Activated CD4-positive, alpha-beta T cell treated with anti-CD3 and anti-CD28 coated beads for 1 hour (primary cell): ENCODE data around the gene DGCR8.

Source experiments
- DNase-seq: peaks from one replicate; pipeline ENCODE4 v3.0.0-alpha.2; 2020

The DGCR8 gene

DNA sequence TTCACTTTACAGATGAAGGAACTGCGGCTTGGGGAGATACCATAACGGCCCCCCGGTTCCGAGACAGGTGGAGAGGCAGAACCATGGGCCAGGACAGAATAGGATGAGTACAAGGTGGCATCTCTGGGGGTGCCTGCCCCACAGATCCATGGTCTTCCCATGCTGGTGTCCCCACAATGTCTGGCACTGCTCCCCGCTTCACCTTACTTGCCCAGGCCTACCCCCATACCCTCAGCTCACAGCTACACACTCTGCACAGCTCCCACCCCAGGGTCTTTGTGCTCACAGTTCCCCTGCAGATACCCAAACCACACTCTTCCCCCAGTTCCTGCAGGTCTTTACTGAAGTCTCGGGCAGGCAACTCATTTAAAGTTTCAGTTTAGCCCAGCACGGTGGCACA, 11.4 kb upstream of the DGCR8 start:
- no peak for DNase-seq

GRCh38 chr22:20069331-20070042, 10.6 kb upstream of the DGCR8 start:
- no peak for DNase-seq

DNA sequence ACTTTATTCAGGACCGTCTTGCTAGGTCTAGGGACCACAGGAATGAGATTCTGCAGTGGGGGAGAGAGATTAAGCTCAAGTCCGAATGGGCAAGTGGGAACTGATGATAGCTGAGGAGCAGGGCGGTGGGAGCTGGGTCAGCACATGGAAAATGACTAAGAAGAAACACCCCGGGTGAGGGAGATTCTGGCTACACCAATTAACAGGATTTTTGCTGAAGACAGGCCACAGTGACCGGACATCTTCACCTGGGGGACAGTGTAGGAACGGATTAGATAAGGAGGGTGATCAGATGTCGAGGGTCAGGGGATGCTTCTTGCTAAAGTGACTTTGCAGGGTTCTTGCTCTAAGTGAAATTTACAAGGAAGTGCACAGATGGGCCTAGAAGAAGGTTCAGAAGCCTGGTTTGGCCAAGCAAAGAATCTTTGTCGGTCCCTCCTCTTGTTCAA, 8.5 kb upstream of the DGCR8 start:
- no peak for DNase-seq

DNA sequence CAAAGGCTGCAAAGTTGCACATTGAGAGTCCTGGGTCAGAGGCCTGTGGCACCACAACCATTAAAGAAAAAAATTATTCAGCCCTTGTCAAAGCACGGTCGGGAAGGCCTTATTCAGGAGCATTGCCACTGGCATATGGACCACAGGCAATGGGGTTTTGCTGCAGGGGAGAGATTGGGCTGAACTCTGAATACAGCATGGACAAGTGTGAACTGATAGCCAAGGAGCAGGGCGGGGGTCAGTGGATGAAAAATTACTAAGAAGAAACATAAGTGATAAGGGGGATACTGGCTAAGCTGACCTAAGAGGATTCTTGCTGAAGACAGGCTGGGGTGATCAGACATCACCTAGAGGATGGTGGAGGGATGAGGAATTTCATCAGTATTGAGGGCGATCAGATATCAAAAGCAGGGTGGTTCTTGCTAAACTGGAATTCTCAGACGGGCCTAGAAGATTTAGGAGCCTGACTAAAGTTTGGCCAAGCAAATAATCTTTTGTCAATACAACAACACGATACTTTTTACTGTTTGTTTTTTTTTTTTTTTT, 3.3 kb upstream of the DGCR8 start:
- DNase-seq: no peak

- DNase-seq: peak; percentile 64
Observed at GRCh38 chr22:20080445-20080775, 369 bp downstream of the DGCR8 start.

- DNase-seq: no peak
Observed at GRCh38 chr22:20080776-20081654, 974 bp downstream of the DGCR8 start.

DNA sequence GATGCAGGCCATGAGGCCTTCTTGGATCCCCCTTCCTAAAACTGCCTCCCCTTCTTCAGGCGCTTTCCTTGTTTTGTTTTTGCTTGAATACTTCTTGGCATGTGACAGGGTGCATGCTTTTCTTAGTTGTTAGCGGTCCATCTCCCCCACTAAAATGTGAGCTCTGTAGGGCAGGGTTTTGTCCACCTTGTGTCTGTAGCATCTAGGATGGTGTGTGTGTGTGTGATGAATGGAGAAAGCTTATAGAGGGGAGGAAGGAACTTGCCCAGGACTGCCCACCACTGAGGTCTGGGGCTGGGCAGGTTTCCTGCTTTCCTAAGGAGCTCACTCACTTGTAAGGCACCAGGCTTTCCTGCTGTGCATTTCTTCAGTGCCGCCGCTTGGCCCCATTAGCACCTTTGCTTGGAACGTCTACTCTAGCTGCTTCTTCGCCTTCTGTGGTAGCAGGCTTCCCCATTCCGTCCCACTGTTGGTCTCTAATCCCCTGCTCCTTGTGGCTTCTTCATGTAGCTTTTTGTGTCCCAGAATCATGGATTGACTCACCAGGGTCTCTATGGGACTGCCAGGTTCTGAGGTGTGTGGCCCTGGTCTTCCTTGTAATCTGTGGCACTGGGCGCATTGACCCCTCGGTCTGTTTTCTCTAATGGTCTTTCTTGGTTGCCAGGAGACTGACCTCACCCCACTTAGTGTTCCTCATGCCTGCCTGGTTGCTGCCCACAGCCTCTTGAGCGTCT, 3.3 kb downstream of the DGCR8 start:
- no peak for DNase-seq

DNA sequence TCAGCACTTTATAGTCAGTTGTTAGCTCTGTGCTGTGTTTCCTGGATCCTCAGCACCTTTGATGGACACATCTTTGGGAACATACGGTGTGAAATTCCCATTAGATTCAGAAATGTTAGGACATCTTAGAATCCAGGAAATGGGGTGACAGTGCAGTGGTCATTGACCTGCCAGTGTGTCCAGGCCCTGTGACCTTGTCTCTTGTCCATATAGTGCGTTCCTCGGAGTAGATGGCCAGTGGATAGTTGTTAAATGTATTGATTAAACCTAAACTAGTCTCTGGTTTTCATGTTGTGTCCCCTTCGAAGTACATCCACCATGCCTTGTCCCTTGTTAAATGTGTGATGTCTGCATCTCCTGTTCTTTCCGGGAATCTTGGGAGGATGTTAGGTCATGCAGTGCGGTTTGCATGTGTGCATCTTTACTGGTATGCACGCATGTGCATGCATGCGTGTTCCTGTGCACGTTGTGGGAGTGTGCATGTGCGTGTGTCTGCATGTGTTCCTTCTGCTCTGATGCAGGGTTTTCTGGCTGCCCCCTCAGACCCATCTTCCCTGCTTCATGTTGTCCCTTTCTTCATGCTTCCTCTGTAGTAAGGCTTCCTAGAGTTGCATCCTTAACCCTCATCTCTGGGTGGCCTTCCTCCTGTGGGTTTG, 4.0 kb downstream of the DGCR8 start:
- DNase-seq: no peak

DNA sequence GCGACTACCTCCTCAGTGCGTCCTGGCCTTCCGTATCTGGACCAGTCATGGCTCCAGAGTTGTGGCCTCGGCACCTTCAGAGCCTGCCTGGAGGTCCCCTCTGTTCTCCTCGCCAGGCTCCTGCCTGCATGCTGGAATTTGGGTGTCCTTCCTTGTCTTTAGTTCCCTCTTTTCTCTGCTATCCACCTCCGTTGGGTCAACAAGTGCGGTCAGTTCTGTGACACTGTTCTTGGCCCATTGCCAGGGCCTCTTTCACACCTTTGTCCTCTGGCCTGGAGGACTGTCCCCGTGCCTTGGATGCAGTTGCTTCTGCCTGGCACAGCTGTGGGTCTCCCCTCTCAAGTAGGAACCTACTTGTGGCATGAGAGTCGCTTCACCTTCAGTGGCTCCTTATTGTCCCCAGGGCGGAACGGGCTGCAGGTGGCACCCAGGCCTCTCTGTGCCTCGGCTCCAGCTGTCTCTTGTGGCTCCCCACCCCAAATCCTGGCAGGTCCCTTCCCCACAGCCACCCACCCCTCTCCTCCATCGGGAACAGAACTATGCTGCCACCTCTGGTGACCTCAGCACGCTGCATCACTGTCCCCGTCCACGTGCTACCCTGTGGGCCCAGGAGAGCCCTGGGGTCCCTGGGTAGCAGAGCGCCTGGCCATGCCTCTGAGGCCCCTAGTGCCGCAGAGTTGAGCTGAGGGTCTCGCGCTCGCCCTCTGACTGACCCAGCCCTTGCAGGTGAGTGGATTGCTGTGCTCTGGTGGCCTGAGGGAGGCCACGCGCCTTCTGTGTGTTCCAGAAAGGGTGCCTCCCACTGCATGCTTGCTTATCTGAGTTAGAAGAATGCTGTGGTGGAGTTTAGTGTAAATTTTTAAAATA, 4.7 kb downstream of the DGCR8 start:
- DNase-seq: no peak

DNA sequence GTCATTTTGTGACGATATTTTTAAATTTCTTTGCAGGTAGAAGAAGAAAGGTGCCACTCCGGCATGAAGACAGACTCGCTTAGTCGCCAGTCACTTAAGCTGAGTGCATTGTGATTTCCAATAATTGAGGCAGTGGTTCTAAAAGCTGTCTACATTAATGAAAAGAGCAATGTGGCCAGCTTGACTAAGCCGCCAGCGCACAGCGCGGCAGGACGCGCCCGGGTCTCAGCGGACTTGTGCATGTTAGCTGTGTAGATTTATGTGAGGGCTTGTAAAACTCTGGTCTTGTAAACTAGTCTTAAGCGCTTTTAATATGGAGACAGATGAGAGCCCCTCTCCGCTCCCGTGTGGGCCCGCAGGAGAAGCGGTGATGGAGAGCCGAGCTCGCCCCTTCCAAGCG, 5.6 kb downstream of the DGCR8 start:
- no peak for DNase-seq

GRCh38 chr22:20086101-20086599, 6.1 kb downstream of the DGCR8 start:
- DNase-seq: no peak

DNA sequence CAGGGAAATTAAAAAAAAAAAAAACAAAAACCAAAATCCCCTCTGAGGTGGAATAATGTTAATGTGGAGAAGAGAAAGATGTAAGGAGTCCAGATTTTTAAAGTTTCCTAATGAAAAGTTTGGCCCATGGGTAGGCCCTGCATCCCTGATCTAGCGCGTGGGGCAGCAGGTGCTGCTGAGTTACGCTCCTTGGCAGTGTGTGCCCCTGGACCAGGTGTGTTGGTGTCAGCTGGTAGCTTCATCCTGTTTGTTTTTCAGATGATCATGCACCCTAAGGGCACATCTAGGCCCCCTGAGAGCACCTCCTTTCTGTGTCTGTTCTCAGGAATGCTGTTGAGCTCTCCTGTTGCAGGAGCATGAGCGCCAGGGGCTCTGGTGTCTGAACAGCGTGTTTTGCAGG, 6.7 kb downstream of the DGCR8 start:
- DNase-seq: no peak

DNA sequence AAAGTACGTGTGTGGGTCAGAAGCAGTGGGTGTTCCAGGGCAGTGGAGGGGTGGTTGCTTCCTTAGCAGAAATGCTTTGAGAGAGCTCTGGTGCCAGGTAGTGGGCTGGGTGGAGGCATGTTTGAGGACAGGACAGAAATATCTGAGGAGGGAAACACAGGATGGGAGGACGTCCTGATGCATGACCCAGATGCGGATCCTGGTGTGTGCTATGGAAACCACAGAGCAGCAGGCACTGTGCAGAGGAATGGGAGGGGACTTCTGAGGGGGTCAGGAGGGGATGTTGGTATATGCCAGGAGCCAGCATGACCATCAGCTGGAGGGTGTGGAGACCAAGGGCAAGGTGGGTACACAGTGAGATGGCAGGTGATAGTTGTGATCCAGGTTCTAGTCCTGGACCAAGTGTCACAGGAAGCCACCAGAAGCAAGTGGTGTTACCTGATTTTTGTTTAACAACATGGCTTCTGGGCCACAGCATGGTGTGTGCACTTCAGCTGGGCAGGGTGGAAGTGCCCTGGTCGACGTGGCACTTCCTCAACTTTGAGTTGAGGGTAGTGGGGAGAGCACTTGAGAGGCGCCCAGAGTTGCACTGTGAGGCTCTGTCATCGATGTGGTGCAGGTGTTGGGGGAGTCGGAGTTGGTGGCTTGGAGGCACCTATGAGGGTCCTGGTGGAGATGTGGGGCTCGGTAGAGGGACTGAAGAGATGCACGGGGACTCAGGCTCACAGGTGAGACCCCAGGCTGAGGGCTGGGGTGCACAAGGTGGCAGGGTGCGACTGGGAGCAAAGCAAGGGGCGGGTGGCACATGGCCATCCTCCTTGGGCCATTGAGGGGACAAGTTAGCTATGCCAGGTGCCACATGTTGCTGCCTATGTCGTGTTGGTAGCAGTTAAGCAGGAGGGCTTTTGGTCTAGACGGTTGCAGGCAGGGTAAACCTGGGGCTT, 7.5 kb downstream of the DGCR8 start:
- DNase-seq: no peak

GRCh38 chr22:20088263-20088648, 8.2 kb downstream of the DGCR8 start:
- no peak for DNase-seq

GRCh38 chr22:20089226-20089976, 9.4 kb downstream of the DGCR8 start:
- no peak for DNase-seq

DNA sequence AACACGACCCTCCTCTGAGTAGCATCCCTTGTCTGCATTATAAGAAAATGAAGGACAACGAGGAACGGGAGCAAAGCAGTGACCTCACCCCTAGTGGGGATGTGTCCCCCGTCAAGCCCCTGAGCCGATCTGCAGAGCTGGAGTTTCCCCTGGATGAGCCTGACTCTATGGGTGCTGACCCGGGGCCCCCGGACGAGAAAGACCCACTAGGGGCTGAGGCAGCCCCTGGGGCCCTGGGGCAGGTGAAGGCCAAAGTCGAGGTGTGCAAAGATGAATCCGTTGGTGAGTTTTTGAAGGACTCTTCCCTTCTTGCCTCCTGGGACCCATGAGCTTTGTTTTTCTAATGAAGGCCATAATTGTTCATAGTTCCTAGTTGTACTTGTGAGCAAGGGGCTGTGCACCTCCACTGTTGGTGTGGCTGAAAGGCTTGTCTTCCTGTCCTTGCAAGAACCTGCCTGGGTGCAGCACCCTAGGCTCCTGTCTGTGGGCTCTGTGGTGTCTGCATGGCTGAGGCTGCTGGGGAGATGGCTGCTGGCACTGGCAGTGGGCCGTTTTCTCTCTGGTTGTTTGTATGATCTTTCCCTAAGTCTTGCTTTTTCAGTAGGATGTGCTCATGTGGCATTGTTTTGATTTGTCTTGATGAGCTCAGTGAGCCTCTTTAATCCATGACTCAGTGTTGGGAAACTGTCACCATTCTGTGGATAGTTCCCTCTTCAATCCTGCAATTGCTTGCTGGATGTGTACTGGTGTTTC, 10.1 kb downstream of the DGCR8 start:
- no peak for DNase-seq

GRCh38 chr22:20090730-20091240, 10.7 kb downstream of the DGCR8 start:
- no peak for DNase-seq

- DNase-seq: no peak
Observed at GRCh38 chr22:20091690-20092476, 11.8 kb downstream of the DGCR8 start.
